ENCODE results near the gene TNFSF11.

TNFSF11 gene

GRCh38 chr13:42574011-42574410 is at the start of gene TNFSF11:
TNFSF11 (plus strand) TSS chr13:42574152; CDS start chr13:42574304, 152 bp downstream.
- Histone ChIP-seq H3K9ac (ENCODE audit: low read depth, low read length) (peak within 1 kb of the TSS; percentile 55), H3K27me3 (ENCODE audit: control insufficient read depth, insufficient read depth, low read length) (peaks cover 17% of the 10 kb centered on the region), H3K9me3 (ENCODE audit: control insufficient read depth, insufficient read depth, low read length) (peaks cover 5% of the 10 kb centered on the region), H3K4me3 (ENCODE audit: low read depth, low read length) (peak within 1 kb of the TSS; percentile 87), H3K36me3 (ENCODE audit: control insufficient read depth, insufficient read depth, low read length) (no peaks in the 10 kb centered on the region), H3K4me1 (ENCODE audit: control insufficient read depth, insufficient read depth, low read length) (peaks cover 25% of the 10 kb centered on the region)

GRCh38 chr13:42524487-42525034 is 49.4 kb upstream of the TNFSF11 start:
- Histone ChIP-seq H3K27me3 (ENCODE audit: control insufficient read depth, insufficient read depth, low read length) (no peaks in the 10 kb centered on the region), H3K9ac (ENCODE audit: low read depth, low read length) (no peak overlapping the region), H3K36me3 (ENCODE audit: control insufficient read depth, insufficient read depth, low read length) (no peaks in the 10 kb centered on the region), H3K9me3 (ENCODE audit: control insufficient read depth, insufficient read depth, low read length) (no peaks in the 10 kb centered on the region), H3K4me1 (ENCODE audit: control insufficient read depth, insufficient read depth, low read length) (no peaks in the 10 kb centered on the region), H3K4me3 (ENCODE audit: low read depth, low read length) (no peak overlapping the region)

GRCh38 chr13:42525035-42525504 is 48.9 kb upstream of the TNFSF11 start:
- H3K9me3 ChIP-seq (ENCODE audit: control insufficient read depth, insufficient read depth, low read length), result no peaks in the 10 kb centered on the region
- H3K27me3 ChIP-seq (ENCODE audit: control insufficient read depth, insufficient read depth, low read length), result no peaks in the 10 kb centered on the region
- H3K36me3 ChIP-seq (ENCODE audit: control insufficient read depth, insufficient read depth, low read length), result no peaks in the 10 kb centered on the region
- H3K4me3 ChIP-seq (ENCODE audit: low read depth, low read length), result no peak overlapping the region
- no peaks in the 10 kb centered on the region for H3K4me1 ChIP-seq (ENCODE audit: control insufficient read depth, insufficient read depth, low read length)
- H3K9ac ChIP-seq (ENCODE audit: low read depth, low read length), result no peak overlapping the region

GRCh38 chr13:42526276-42526675 is 47.7 kb upstream of the TNFSF11 start:
- Histone ChIP-seq H3K27me3 (ENCODE audit: control insufficient read depth, insufficient read depth, low read length) (no peaks in the 10 kb centered on the region), H3K4me3 (ENCODE audit: low read depth, low read length) (no peak overlapping the region), H3K9me3 (ENCODE audit: control insufficient read depth, insufficient read depth, low read length) (no peaks in the 10 kb centered on the region), H3K9ac (ENCODE audit: low read depth, low read length) (no peak overlapping the region), H3K4me1 (ENCODE audit: control insufficient read depth, insufficient read depth, low read length) (no peaks in the 10 kb centered on the region), H3K36me3 (ENCODE audit: control insufficient read depth, insufficient read depth, low read length) (no peaks in the 10 kb centered on the region)

GRCh38 chr13:42526804-42527203 is 47.1 kb upstream of the TNFSF11 start:
- no peaks in the 10 kb centered on the region for H3K9me3 ChIP-seq (ENCODE audit: control insufficient read depth, insufficient read depth, low read length)
- no peaks in the 10 kb centered on the region for H3K4me1 ChIP-seq (ENCODE audit: control insufficient read depth, insufficient read depth, low read length)
- H3K27me3 ChIP-seq (ENCODE audit: control insufficient read depth, insufficient read depth, low read length), result no peaks in the 10 kb centered on the region
- no peak overlapping the region for H3K9ac ChIP-seq (ENCODE audit: low read depth, low read length)
- H3K4me3 ChIP-seq (ENCODE audit: low read depth, low read length), result no peak overlapping the region
- H3K36me3 ChIP-seq (ENCODE audit: control insufficient read depth, insufficient read depth, low read length), result no peaks in the 10 kb centered on the region

GRCh38 chr13:42532561-42533335 is 41.2 kb upstream of the TNFSF11 start:
- no peak overlapping the region for H3K9ac ChIP-seq (ENCODE audit: low read depth, low read length)
- H3K4me1 ChIP-seq (ENCODE audit: control insufficient read depth, insufficient read depth, low read length), result no peaks in the 10 kb centered on the region
- H3K36me3 ChIP-seq (ENCODE audit: control insufficient read depth, insufficient read depth, low read length), result no peaks in the 10 kb centered on the region
- H3K27me3 ChIP-seq (ENCODE audit: control insufficient read depth, insufficient read depth, low read length), result no peaks in the 10 kb centered on the region
- no peaks in the 10 kb centered on the region for H3K9me3 ChIP-seq (ENCODE audit: control insufficient read depth, insufficient read depth, low read length)
- H3K4me3 ChIP-seq (ENCODE audit: low read depth, low read length), result no peak overlapping the region

GRCh38 chr13:42533336-42533591 is 40.7 kb upstream of the TNFSF11 start:
- no peaks in the 10 kb centered on the region for H3K27me3 ChIP-seq (ENCODE audit: control insufficient read depth, insufficient read depth, low read length)
- no peaks in the 10 kb centered on the region for H3K9me3 ChIP-seq (ENCODE audit: control insufficient read depth, insufficient read depth, low read length)
- H3K9ac ChIP-seq (ENCODE audit: low read depth, low read length), result no peak overlapping the region
- no peaks in the 10 kb centered on the region for H3K36me3 ChIP-seq (ENCODE audit: control insufficient read depth, insufficient read depth, low read length)
- no peak overlapping the region for H3K4me3 ChIP-seq (ENCODE audit: low read depth, low read length)
- H3K4me1 ChIP-seq (ENCODE audit: control insufficient read depth, insufficient read depth, low read length), result no peaks in the 10 kb centered on the region

GRCh38 chr13:42534785-42535184 is 39.2 kb upstream of the TNFSF11 start:
- Histone ChIP-seq H3K4me3 (ENCODE audit: low read depth, low read length) (no peak overlapping the region), H3K4me1 (ENCODE audit: control insufficient read depth, insufficient read depth, low read length) (no peaks in the 10 kb centered on the region)

GRCh38 chr13:42538996-42539395 is 35.0 kb upstream of the TNFSF11 start:
- Histone ChIP-seq H3K4me1 (ENCODE audit: control insufficient read depth, insufficient read depth, low read length) (no peaks in the 10 kb centered on the region), H3K9ac (ENCODE audit: low read depth, low read length) (no peak overlapping the region), H3K9me3 (ENCODE audit: control insufficient read depth, insufficient read depth, low read length) (no peaks in the 10 kb centered on the region), H3K27me3 (ENCODE audit: control insufficient read depth, insufficient read depth, low read length) (no peaks in the 10 kb centered on the region), H3K36me3 (ENCODE audit: control insufficient read depth, insufficient read depth, low read length) (no peaks in the 10 kb centered on the region), H3K4me3 (ENCODE audit: low read depth, low read length) (no peak overlapping the region)

More at GRCh38 chr13:42534785-42535184, 39.2 kb upstream of the TNFSF11 start:
- no peaks in the 10 kb centered on the region for H3K27me3 ChIP-seq (ENCODE audit: control insufficient read depth, insufficient read depth, low read length)
- H3K9ac ChIP-seq (ENCODE audit: low read depth, low read length), result no peak overlapping the region
- no peaks in the 10 kb centered on the region for H3K9me3 ChIP-seq (ENCODE audit: control insufficient read depth, insufficient read depth, low read length)
- no peaks in the 10 kb centered on the region for H3K36me3 ChIP-seq (ENCODE audit: control insufficient read depth, insufficient read depth, low read length)

GRCh38 chr13:42539670-42540069 is 34.3 kb upstream of the TNFSF11 start:
- Histone ChIP-seq H3K4me3 (ENCODE audit: low read depth, low read length) (no peak overlapping the region), H3K9me3 (ENCODE audit: control insufficient read depth, insufficient read depth, low read length) (no peaks in the 10 kb centered on the region), H3K27me3 (ENCODE audit: control insufficient read depth, insufficient read depth, low read length) (no peaks in the 10 kb centered on the region), H3K36me3 (ENCODE audit: control insufficient read depth, insufficient read depth, low read length) (no peaks in the 10 kb centered on the region), H3K9ac (ENCODE audit: low read depth, low read length) (no peak overlapping the region), H3K4me1 (ENCODE audit: control insufficient read depth, insufficient read depth, low read length) (no peaks in the 10 kb centered on the region)

GRCh38 chr13:42543215-42543797 is 30.6 kb upstream of the TNFSF11 start:
- Histone ChIP-seq H3K27me3 (ENCODE audit: control insufficient read depth, insufficient read depth, low read length) (no peaks in the 10 kb centered on the region), H3K9me3 (ENCODE audit: control insufficient read depth, insufficient read depth, low read length) (no peaks in the 10 kb centered on the region), H3K4me3 (ENCODE audit: low read depth, low read length) (no peak overlapping the region), H3K36me3 (ENCODE audit: control insufficient read depth, insufficient read depth, low read length) (no peaks in the 10 kb centered on the region), H3K4me1 (ENCODE audit: control insufficient read depth, insufficient read depth, low read length) (no peaks in the 10 kb centered on the region), H3K9ac (ENCODE audit: low read depth, low read length) (no peak overlapping the region)
